ENCODE results near the gene MSL2. TPM values are rescaled to one million over a fixed set of nuclear protein-coding genes. Genes with fewer than 3 reads are reported as not detected.

Gene MSL2
- total RNA-seq, 1 donor from 2014 or later, result 7.4 TPM

GRCh38 chr3:136197159-136197793, 1.1 kb upstream of the MSL2 start:
- Histone ChIP-seq H3K27me3 (ENCODE audit: control insufficient read depth, insufficient read depth, low read length) (no peaks in the 10 kb centered on the region), H3K36me3 (ENCODE audit: control insufficient read depth, insufficient read depth, low read length) (no peaks in the 10 kb centered on the region), H3K4me3 (ENCODE audit: low read depth, low read length) (peak overlapping the region; percentile 65)
- no peak for TF ChIP-seq CTCF (IDR thresholded peaks at IDR 0.05; ENCODE audit: insufficient read depth, low read length, severe bottlenecking)
- FAIRE-seq (no peak), DNase-seq (ENCODE audit: low read depth) (peak; percentile 18)

- H3K27me3 ChIP-seq (ENCODE audit: control insufficient read depth, insufficient read depth, low read length), result no peaks in the 10 kb centered on the region
- TF ChIP-seq CTCF (IDR thresholded peaks at IDR 0.05; ENCODE audit: insufficient read depth, low read length, severe bottlenecking), result no peak
- DNase-seq (ENCODE audit: low read depth) (peak; percentile 99), FAIRE-seq (peak; percentile 47)
- no peaks in the 10 kb centered on the region for H3K36me3 ChIP-seq (ENCODE audit: control insufficient read depth, insufficient read depth, low read length)
- peak overlapping the region; percentile 65 for H3K4me3 ChIP-seq (ENCODE audit: low read depth, low read length)
Observed at GRCh38 chr3:136196401-136197158, 445 bp upstream of the MSL2 start.

GRCh38 chr3:136195258-136196063, 674 bp downstream of the MSL2 start:
- DNase-seq (ENCODE audit: low read depth), result no peak
- H3K27me3 ChIP-seq (ENCODE audit: control insufficient read depth, insufficient read depth, low read length), result no peaks in the 10 kb centered on the region
- no peaks in the 10 kb centered on the region for H3K36me3 ChIP-seq (ENCODE audit: control insufficient read depth, insufficient read depth, low read length)
- no peak for FAIRE-seq
- TF ChIP-seq CTCF (IDR thresholded peaks at IDR 0.05; ENCODE audit: insufficient read depth, low read length, severe bottlenecking), result no peak
- H3K4me3 ChIP-seq (ENCODE audit: low read depth, low read length), result peak overlapping the region; percentile 65

- Histone ChIP-seq H3K36me3 (ENCODE audit: control insufficient read depth, insufficient read depth, low read length) (no peaks in the 10 kb centered on the region), H3K4me3 (ENCODE audit: low read depth, low read length) (peak overlapping the region; percentile 65), H3K27me3 (ENCODE audit: control insufficient read depth, insufficient read depth, low read length) (no peaks in the 10 kb centered on the region)
- peak; percentile 19 for DNase-seq (ENCODE audit: low read depth)
- no peak for TF ChIP-seq CTCF (IDR thresholded peaks at IDR 0.05; ENCODE audit: insufficient read depth, low read length, severe bottlenecking)
- FAIRE-seq, result no peak
Observed at GRCh38 chr3:136194409-136195257, 1.5 kb downstream of the MSL2 start.

GRCh38 chr3:136193278-136194054, 2.7 kb downstream of the MSL2 start:
- TF ChIP-seq CTCF (IDR thresholded peaks at IDR 0.05; ENCODE audit: insufficient read depth, low read length, severe bottlenecking), result no peak
- FAIRE-seq, result no peak
- Histone ChIP-seq H3K36me3 (ENCODE audit: control insufficient read depth, insufficient read depth, low read length) (no peaks in the 10 kb centered on the region), H3K4me3 (ENCODE audit: low read depth, low read length) (peak overlapping the region; percentile 65), H3K27me3 (ENCODE audit: control insufficient read depth, insufficient read depth, low read length) (no peaks in the 10 kb centered on the region)
- DNase-seq (ENCODE audit: low read depth), result peak; percentile 43
